ENCODE data around the gene EYA2. TPM values are rescaled to one million over a fixed set of nuclear protein-coding genes. Genes with fewer than 3 reads are reported as not detected.
A peak's percentile ranks its signal among the peaks of the same experiment; 100 is the strongest.
"Not testable (repeated sequence)": the region's sequence is repeated elsewhere in the genome, so short reads cannot be mapped to it uniquely, and the experiment has no call there.

The EYA2 gene
- total and polyA plus RNA-seq, 8 donors, result 0.51 to 3.2 (median 1.4) TPM

DNA sequence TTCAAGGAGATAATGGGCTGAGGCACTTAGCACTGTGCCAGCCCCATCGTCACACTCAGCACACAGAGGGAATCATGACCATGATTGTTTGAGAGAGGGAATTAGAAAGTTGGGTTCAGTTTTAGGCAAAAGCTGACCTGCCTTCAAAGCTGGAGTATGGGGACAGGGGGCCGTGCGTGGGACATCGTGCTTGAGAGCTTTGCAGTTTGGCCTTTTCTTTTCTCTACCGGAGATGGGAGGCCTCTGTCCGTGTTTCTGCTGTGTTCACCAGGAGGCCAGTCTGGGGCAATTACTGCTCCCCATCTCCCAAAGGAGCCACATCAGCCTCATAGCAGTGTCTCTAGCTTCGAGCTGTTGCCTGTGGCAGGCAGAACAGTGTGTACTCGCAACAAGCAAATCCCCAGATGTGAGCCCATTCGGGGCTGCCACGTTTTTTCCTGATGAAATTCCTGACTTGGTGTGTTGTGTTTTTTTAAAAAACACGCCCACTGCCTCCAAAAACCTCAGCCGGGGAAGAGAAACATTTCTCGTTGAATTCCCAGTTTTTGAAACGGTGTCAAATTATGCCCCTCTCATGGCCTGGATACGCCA is 20.2 kb downstream of the EYA2 start:
- DNase-seq, result no peak
- FAIRE-seq, result no peak
- intact Hi-C loops (cut with DNase I), result no loop called here
- H3K4me1 ChIP-seq, result no peaks in the 10 kb centered on the region
- WGBS, 2 donors, result 69 to 77% methylated on average over 15 of the region's 15 CpGs
- no peaks in the 10 kb centered on the region for H3K36me3 ChIP-seq
- H3K27ac ChIP-seq, result no peak overlapping the region
- ATAC-seq, result no peak
- no peak for TF ChIP-seq CTCF (IDR thresholded peaks at IDR 0.05)
- no peak overlapping the region for H3K4me3 ChIP-seq
- H3K27me3 ChIP-seq, result no peaks in the 10 kb centered on the region
- H3K9me3 ChIP-seq, result no peaks in the 10 kb centered on the region

DNA sequence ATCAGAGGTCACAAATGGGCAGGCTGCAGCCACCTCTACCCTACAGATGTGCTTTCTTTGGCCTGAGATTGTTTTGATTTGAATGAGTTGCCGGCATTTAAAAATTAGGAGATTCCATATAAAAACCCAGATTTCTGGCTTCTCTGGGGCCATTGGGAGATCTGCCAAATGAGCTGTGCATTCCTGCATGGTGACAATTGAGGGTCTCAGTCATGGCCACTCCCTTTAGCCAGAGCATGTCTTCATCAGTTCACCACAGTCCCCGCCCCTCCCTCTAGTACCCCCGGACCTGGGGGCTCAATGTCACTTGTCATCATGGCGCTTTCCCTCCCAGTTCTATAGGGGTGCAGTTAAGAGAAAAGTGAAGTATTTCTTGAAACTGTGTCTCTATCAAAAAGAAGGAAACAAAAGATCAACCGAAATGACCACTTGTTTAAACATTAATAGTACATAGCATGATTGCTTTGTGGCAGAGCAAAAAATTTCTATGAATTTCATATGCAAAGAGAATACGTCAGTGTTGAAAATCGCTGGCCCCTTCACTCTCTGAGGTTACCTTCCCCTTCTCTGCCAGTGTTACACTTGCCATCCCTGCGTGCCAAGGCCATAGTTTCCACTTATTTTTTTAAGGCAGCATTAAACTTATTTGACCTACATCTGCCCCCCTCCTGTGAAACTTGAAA is 21.1 kb downstream of the EYA2 start:
- ATAC-seq (peak in 3 of 4 donors; percentile 31 to 54 (median 34)), DNase-seq (no peak), FAIRE-seq (no peak)
- 48 to 50% methylated on average over 8 of the region's 8 CpGs for WGBS, 2 donors
- peak overlapping the region in 1 of 4 donors; percentile 37 for H3K27ac ChIP-seq
- no peaks in the 10 kb centered on the region for H3K27me3 ChIP-seq
- no peaks in the 10 kb centered on the region for H3K4me1 ChIP-seq
- H3K36me3 ChIP-seq, result no peaks in the 10 kb centered on the region
- H3K4me3 ChIP-seq, result no peak overlapping the region
- H3K9me3 ChIP-seq, result no peaks in the 10 kb centered on the region
- TF ChIP-seq CTCF (IDR thresholded peaks at IDR 0.05), result no peak
- intact Hi-C loops (cut with DNase I), result no loop called here

DNA sequence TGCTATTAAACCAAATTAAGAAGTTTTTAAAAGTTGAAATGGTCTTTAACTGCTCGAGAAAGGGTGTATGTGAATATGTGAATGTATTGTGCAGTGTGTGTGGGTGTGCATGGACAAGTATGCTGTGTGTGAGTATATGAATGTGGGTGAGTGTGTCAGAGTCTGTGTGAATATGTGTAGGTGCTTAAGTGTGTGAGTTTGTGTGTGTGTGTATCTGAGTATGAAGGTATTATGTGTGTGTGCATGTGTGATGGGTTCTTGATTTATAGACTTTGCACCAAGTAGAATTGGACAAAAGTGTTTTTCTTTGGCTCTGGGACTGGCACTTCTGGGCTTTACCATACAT is 21.6 kb downstream of the EYA2 start:
- DNase-seq (no peak), FAIRE-seq (no peak), ATAC-seq (no peak)
- no peak for TF ChIP-seq CTCF (IDR thresholded peaks at IDR 0.05)
- H3K27ac ChIP-seq, result peak overlapping the region in 1 of 4 donors; percentile 37
- intact Hi-C loops (cut with DNase I), result no loop called here
- no peaks in the 10 kb centered on the region for H3K4me1 ChIP-seq
- H3K4me3 ChIP-seq, result no peak overlapping the region
- H3K9me3 ChIP-seq, result no peaks in the 10 kb centered on the region
- H3K36me3 ChIP-seq, result no peaks in the 10 kb centered on the region
- H3K27me3 ChIP-seq, result no peaks in the 10 kb centered on the region
- 11 to 14% methylated on average over 1 of the region's 1 CpG for WGBS, 2 donors

GRCh38 chr20:46917155-46917554 is 22.5 kb downstream of the EYA2 start:
- intact Hi-C loops (cut with DNase I), result no loop called here
- no peaks in the 10 kb centered on the region for H3K36me3 ChIP-seq
- H3K4me3 ChIP-seq, result no peak overlapping the region
- H3K27ac ChIP-seq, result no peak overlapping the region
- TF ChIP-seq CTCF (IDR thresholded peaks at IDR 0.05), result no peak
- DNase-seq (no peak), ATAC-seq (no peak), FAIRE-seq (no peak)
- H3K9me3 ChIP-seq, result no peaks in the 10 kb centered on the region
- no peaks in the 10 kb centered on the region for H3K4me1 ChIP-seq
- 67 to 81% methylated on average over 7 of the region's 7 CpGs for WGBS, 2 donors
- H3K27me3 ChIP-seq, result no peaks in the 10 kb centered on the region

GRCh38 chr20:46920114-46920513 is 25.5 kb downstream of the EYA2 start:
- no peak for FAIRE-seq
- no peaks in the 10 kb centered on the region for H3K27me3 ChIP-seq
- H3K4me1 ChIP-seq, result no peaks in the 10 kb centered on the region
- no peaks in the 10 kb centered on the region for H3K36me3 ChIP-seq
- no peak for TF ChIP-seq CTCF (IDR thresholded peaks at IDR 0.05)
- H3K9me3 ChIP-seq, result no peaks in the 10 kb centered on the region
- H3K27ac ChIP-seq, result no peak overlapping the region
- H3K4me3 ChIP-seq, result no peak overlapping the region
- ATAC-seq, result no peak
- 61 to 63% methylated on average over 6 of the region's 6 CpGs for WGBS, 2 donors
- intact Hi-C loops (cut with DNase I), result no loop called here
- DNase-seq, result no peak

DNA sequence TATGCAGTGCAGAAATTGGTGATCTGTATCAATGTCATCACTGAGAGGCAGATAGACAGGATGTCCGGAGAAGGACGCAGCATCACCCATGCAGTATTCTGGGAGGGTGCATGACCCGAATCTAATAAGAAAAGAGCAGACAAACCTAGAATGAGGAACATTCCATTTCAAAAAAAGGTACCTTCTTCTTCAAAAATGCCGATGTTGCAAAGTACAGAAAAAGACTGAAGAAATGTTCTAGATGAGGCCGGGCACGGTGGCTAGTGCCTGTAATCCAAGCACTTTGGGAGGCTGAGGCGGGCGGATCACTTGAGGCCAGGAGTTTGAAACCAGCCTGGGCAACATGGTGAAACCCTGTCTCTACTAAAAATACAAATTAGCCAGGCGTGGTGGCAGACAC is 28.2 kb downstream of the EYA2 start:
- ATAC-seq; H3K27ac ChIP-seq; DNase-seq; H3K9me3 ChIP-seq; H3K4me3 ChIP-seq; H3K36me3 ChIP-seq; H3K4me1 ChIP-seq; intact Hi-C loops (cut with DNase I); FAIRE-seq; H3K27me3 ChIP-seq: not testable (repeated sequence)
- 70 to 87% methylated on average over 9 of the region's 9 CpGs for WGBS, 2 donors

Measured in pancreas (tissue), 10 donors.